D721Med (cell line): ENCODE data around the gene NFE2.

Experiments used
- DNase-seq: peaks from one replicate; pipeline ENCODE4 v3.0.0; 2011; ENCODE audit warnings: low spot score; ENCODE audit not compliant: insufficient read length
- FAIRE-seq: peaks from 2 replicates; lab custom pipeline; 2011; peaks lifted over from hg19 to GRCh38; lab: Jason Lieb, UNC
- TF ChIP-seq, protein P1 (sequence below): IDR thresholded peaks from 2 replicates; pipeline ENCODE4 v1.5.1; 2012; ENCODE audit warnings: mild to moderate bottlenecking, control low read depth; ENCODE audit not compliant: insufficient read depth; ENCODE audit errors: missing control alignments

The NFE2 gene

GRCh38 chr12:54300732-54301427 is at the start of gene NFE2:
NFE2 (minus strand) TSS chr12:54301015; CDS start chr12:54295248, 5,767 bp downstream.
- no peak for DNase-seq

DNA sequence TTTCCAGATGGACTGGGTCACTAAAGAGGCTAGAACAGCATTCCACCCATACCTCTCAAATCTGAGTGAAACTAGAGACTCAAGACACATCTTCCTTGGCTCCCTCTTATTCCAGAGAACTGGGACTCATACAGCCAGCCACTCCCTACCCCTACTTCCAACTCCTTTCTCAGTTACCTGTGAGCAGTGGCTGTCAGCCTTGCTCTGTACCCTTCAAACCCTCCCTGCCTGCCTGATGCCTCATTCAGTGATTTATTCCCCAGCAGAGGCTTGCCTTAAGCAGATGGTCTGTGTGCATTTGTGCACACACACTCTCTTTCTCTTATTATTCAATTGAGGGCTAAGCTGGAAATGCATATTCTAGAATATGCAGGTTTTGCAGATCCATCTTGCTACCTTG is 48.9 kb upstream of the NFE2 start:
- TF ChIP-seq, protein P1, sequence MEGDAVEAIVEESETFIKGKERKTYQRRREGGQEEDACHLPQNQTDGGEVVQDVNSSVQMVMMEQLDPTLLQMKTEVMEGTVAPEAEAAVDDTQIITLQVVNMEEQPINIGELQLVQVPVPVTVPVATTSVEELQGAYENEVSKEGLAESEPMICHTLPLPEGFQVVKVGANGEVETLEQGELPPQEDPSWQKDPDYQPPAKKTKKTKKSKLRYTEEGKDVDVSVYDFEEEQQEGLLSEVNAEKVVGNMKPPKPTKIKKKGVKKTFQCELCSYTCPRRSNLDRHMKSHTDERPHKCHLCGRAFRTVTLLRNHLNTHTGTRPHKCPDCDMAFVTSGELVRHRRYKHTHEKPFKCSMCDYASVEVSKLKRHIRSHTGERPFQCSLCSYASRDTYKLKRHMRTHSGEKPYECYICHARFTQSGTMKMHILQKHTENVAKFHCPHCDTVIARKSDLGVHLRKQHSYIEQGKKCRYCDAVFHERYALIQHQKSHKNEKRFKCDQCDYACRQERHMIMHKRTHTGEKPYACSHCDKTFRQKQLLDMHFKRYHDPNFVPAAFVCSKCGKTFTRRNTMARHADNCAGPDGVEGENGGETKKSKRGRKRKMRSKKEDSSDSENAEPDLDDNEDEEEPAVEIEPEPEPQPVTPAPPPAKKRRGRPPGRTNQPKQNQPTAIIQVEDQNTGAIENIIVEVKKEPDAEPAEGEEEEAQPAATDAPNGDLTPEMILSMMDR = no peak
- FAIRE-seq = no peak
- DNase-seq = no peak

More at GRCh38 chr12:54300732-54301427, at the start of gene NFE2:
- TF ChIP-seq, protein P1 = no peak
- FAIRE-seq = no peak

- FAIRE-seq = no peak
- TF ChIP-seq, protein P1 = no peak
- DNase-seq = no peak
Measured at GRCh38 chr12:54349036-54349435, 48.2 kb upstream of the NFE2 start.

DNA sequence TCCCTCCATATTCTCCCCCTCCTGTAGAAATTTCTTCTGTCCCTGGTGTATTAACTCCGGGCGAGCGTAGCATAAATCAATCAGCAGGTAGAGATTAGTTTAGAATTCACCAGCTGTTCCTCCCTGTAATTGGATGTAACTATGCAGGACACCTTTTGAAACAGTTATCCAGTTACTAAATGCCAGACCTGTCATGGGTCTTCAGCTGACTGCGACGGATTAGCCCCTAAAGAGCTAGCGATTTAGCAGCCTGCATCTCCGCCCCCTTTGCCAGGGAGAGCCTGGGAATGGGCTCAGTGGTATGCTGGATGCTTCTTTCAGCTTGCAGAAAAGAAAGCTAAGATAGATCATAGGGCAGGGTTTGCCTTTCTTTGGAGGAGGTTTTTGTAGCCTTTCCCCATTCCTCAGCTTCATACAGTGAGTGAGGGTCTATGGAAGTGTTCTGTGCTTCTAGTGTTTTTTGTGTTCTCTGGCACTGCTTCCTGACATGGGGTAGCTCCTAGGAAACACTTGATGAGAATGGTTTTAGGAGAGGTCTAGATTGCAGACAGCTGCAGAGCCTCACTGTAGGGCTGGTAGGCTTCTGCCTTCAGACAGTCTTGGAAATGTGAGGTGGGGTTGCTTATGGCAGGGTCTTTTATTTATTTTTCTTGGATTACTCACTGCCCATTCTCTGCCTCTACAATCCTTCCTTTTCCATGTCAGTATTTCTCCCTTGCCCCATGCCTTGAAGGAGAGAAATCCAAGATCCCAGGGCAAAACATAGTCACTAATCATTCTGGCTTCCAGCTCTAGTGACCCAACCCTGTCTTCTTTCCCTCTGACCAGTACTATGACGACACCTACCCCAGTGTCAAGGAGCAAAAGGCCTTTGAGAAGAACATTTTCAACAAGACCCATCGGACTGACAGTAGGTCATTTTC is 40.8 kb upstream of the NFE2 start:
- DNase-seq = no peak
- TF ChIP-seq, protein P1 = no peak
- FAIRE-seq = no peak

DNA sequence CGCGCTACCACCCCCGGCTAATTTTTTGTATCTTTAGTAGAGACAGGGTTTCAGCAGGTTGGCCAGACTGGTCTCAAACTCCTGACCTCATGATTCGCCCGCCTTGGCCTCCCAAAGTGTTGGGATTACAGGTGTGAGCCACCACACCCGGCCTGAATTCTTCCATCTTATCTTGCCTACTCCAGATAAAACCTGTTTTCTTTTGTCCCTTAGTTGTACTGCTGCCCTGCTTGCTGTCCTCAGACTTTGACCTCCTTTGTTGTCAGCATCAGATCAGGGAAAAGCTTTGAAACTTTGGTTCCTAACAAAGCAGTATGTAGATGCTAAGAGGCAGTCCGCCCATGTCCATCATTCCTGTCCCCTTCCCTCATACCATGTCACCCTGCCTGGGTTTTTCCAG is 40.0 kb upstream of the NFE2 start:
- no peak for DNase-seq
- TF ChIP-seq, protein P1 = no peak
- FAIRE-seq = no peak

GRCh38 chr12:54338698-54339296 is 38.0 kb upstream of the NFE2 start:
- DNase-seq = no peak
- FAIRE-seq = no peak
- TF ChIP-seq, protein P1 = no peak
